ENCODE data around the gene IFNG-AS1. TPM values are rescaled to one million over a fixed set of nuclear protein-coding genes. Genes with fewer than 3 reads are reported as not detected.

Gene IFNG-AS1
- total and polyA plus RNA-seq, 7 experiments from 2014 or later, result 0.17 to 2.4 (median 1.5) TPM

DNA sequence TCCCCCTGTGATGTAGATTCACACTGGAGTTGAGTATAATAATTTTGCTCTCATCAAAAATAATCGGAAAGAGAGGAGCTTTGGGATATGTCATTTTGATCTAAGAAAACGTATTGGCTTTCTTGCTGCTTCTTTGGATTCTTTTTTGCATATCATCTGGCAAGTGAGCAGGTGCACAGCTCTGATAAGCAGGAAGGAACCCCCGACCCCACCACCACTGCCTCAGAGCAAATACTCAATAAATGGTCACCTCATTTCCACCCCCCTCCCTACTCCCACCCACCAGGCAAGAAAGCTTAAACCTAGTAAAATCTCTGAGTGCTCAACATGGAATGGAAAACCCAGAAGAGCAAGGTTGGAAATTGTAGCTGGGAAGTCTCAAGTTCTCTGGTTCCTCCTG is 49.4 kb downstream of the IFNG-AS1 start:
- Histone ChIP-seq H3K9me3 (ENCODE audit: control insufficient read depth in 2 of 3, low read length in 3 of 3) (no peaks in the 10 kb centered on the region), H3K27ac (ENCODE audit: low read depth, low read length) (no peak overlapping the region), H3K27me3 (ENCODE audit: control insufficient read depth in 2 of 2, insufficient read depth in 2 of 2, low read length in 2 of 2) (no peaks in the 10 kb centered on the region), H3K4me3 (ENCODE audit: low read length) (no peak overlapping the region), H3K36me3 (ENCODE audit: control insufficient read depth in 2 of 3, insufficient read depth in 3 of 3, low read length in 3 of 3) (no peaks in the 10 kb centered on the region), H3K4me1 (ENCODE audit: control insufficient read depth in 2 of 2, insufficient read depth in 2 of 2, low read length in 2 of 2) (peaks cover 0 to 5% of the 10 kb centered on the region in 2 donors)
- DNase-seq, result no peak
- no peak overlapping the region for H3K27ac Mint-ChIP-seq
- H3K4me1 Mint-ChIP-seq, result peaks cover 0 to 28% (median 5%) of the 10 kb centered on the region in 7 donors
- H3K27me3 Mint-ChIP-seq, result no peaks in the 10 kb centered on the region
- ATAC-seq, result no peak
- no peak overlapping the region for H3K4me3 Mint-ChIP-seq
- CTCF ChIA-PET, result interaction anchor here (1.0 to 4.7 kb wide), 5 partner anchors 10 to 278 kb away, joined by 3 to 37 read pairs (median 4); no protein-coding TSS in a partner anchor
- POLR2A ChIA-PET, result no interaction called here
- peaks cover 0 to 7% (median 0%) of the 10 kb centered on the region in 11 donors for H3K9me3 Mint-ChIP-seq
- intact Hi-C loops (cut with micrococcal nuclease), result no loop called here
- peaks cover 0 to 12% (median 0%) of the 10 kb centered on the region in 5 donors for H3K36me3 Mint-ChIP-seq

DNA sequence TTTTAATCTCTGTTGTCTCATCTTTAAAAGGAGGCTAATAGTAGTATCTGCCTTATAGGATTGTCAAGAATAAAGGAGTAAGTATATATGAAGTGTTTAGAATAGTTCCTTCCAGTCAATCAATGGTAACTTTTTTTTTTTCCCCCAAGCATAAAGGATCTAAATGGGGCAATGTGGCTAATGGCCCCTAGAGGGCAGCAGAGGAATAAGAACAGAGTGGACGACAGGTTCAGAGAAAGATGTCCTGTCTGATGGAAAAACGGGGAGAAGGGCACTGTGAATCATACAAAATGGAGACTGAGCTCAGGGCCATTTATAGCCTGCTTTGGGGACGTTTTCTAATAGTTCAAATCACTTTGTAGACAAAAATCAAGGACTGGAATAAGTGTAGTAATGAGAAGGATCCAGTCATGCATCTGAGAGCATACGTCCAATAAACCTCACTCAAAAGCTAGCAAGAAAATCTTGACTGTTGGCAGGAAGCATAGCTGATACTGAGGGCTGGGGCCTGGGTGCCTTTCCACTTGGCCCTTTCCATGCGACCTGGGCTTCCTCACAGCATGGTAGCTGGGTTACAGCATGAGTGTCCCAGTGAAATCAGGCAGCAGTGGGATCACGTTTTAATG is 51.3 kb downstream of the IFNG-AS1 start:
- H3K36me3 Mint-ChIP-seq, result peaks cover 0 to 10% (median 0%) of the 10 kb centered on the region in 5 donors
- peak; percentile 84 for ATAC-seq
- H3K4me3 Mint-ChIP-seq, result peak overlapping the region in 2 of 10 donors; percentile 13 to 33
- POLR2A ChIA-PET, result no interaction called here
- Histone ChIP-seq H3K27me3 (ENCODE audit: control insufficient read depth in 2 of 2, insufficient read depth in 2 of 2, low read length in 2 of 2) (no peaks in the 10 kb centered on the region), H3K9me3 (ENCODE audit: control insufficient read depth in 2 of 3, low read length in 3 of 3) (no peaks in the 10 kb centered on the region), H3K27ac (ENCODE audit: low read depth, low read length) (no peak overlapping the region), H3K36me3 (ENCODE audit: control insufficient read depth in 2 of 3, insufficient read depth in 3 of 3, low read length in 3 of 3) (no peaks in the 10 kb centered on the region), H3K4me3 (ENCODE audit: low read length) (no peak overlapping the region), H3K4me1 (ENCODE audit: control insufficient read depth in 2 of 2, insufficient read depth in 2 of 2, low read length in 2 of 2) (peaks cover 0 to 5% of the 10 kb centered on the region in 2 donors)
- peaks cover 0 to 3% (median 0%) of the 10 kb centered on the region in 11 donors for H3K9me3 Mint-ChIP-seq
- CTCF ChIA-PET, result interaction anchor here (0.6 to 4.7 kb wide), 23 partner anchors 8 to 1879 kb away, joined by 3 to 37 read pairs (median 4); no protein-coding TSS in a partner anchor
- intact Hi-C loops (cut with micrococcal nuclease), result loop anchor here (1.0 to 10.0 kb wide), 11 partner anchors 118 to 1214 kb away; no protein-coding TSS in a partner anchor
- H3K4me1 Mint-ChIP-seq, result peaks cover 0 to 24% (median 5%) of the 10 kb centered on the region in 7 donors
- no peak overlapping the region for H3K27ac Mint-ChIP-seq
- peak; percentile 19 to 72 (median 61) for DNase-seq
- H3K27me3 Mint-ChIP-seq, result no peaks in the 10 kb centered on the region

DNA sequence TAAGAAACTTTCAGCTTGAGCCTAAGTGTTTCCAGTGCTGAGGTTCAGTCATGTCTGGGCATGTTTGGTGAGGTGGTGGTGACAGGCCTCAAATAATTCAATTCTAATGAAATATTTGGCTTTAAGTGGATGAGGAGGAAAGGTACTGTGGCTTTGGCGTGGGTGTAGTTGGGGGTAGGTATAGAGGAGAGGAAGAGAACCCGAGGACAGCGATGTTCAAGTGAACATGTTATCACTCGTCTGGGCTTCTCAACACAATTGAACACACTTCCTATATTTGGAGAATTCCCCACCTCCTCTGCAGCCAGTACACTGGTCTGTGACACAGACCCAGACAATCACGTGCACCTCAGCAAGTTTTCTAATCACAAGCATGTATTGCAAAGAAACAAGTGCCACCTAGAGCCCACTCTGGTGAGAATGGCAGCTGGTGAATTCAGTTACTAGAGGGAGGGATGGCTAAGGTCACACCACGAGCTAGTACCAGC is 53.0 kb downstream of the IFNG-AS1 start:
- POLR2A ChIA-PET, result no interaction called here

DNA sequence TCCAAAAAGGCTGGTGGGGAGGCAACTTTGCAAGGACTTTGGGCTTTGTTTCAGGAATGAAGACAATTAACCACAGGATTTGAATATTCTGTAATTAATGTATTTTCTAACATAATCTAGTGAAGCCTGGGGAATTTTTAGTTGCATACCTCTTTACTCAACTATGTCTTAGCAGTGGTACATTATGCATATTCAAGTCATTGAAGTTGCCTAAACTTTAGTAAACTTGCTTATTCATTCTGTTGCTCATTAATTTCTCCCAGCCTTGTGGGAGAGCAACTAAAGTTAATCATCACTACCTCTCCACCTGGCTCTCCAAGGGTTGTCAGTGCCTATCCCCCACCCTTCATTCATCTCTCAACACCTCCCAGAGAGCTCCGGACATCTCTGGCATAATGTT is 54.2 kb downstream of the IFNG-AS1 start:
- Histone ChIP-seq H3K36me3 (ENCODE audit: control insufficient read depth in 2 of 3, insufficient read depth in 3 of 3, low read length in 3 of 3) (no peaks in the 10 kb centered on the region), H3K4me1 (ENCODE audit: control insufficient read depth in 2 of 2, insufficient read depth in 2 of 2, low read length in 2 of 2) (peaks cover 0 to 5% of the 10 kb centered on the region in 2 donors), H3K27me3 (ENCODE audit: control insufficient read depth in 2 of 2, insufficient read depth in 2 of 2, low read length in 2 of 2) (no peaks in the 10 kb centered on the region), H3K9me3 (ENCODE audit: control insufficient read depth in 2 of 3, low read length in 3 of 3) (no peaks in the 10 kb centered on the region), H3K27ac (ENCODE audit: low read depth, low read length) (no peak overlapping the region), H3K4me3 (ENCODE audit: low read length) (no peak overlapping the region)
- Mint-ChIP-seq H3K4me1 (peaks cover 0 to 17% (median 5%) of the 10 kb centered on the region in 7 donors), H3K27ac (no peak overlapping the region), H3K9me3 (peaks cover 0 to 9% (median 0%) of the 10 kb centered on the region in 11 donors), H3K27me3 (no peaks in the 10 kb centered on the region), H3K4me3 (no peak overlapping the region), H3K36me3 (peaks cover 0 to 18% (median 0%) of the 10 kb centered on the region in 5 donors)
- DNase-seq (no peak), ATAC-seq (no peak)
- intact Hi-C loops (cut with micrococcal nuclease), result loop anchor here (1.0 to 10.0 kb wide), 4 partner anchors 31 to 1211 kb away; no protein-coding TSS in a partner anchor
- POLR2A ChIA-PET, result no interaction called here
- CTCF ChIA-PET, result no interaction called here

More for the DNA sequence above, 53.0 kb downstream of the IFNG-AS1 start:
- Histone ChIP-seq H3K27me3 (ENCODE audit: control insufficient read depth in 2 of 2, insufficient read depth in 2 of 2, low read length in 2 of 2) (no peaks in the 10 kb centered on the region), H3K36me3 (ENCODE audit: control insufficient read depth in 2 of 3, insufficient read depth in 3 of 3, low read length in 3 of 3) (no peaks in the 10 kb centered on the region), H3K4me1 (ENCODE audit: control insufficient read depth in 2 of 2, insufficient read depth in 2 of 2, low read length in 2 of 2) (peaks cover 0 to 5% of the 10 kb centered on the region in 2 donors), H3K4me3 (ENCODE audit: low read length) (no peak overlapping the region), H3K9me3 (ENCODE audit: control insufficient read depth in 2 of 3, low read length in 3 of 3) (no peaks in the 10 kb centered on the region), H3K27ac (ENCODE audit: low read depth, low read length) (no peak overlapping the region)
- Mint-ChIP-seq H3K4me1 (peaks cover 0 to 20% (median 5%) of the 10 kb centered on the region in 7 donors), H3K27me3 (no peaks in the 10 kb centered on the region), H3K9me3 (peaks cover 0 to 7% (median 0%) of the 10 kb centered on the region in 11 donors), H3K4me3 (no peak overlapping the region), H3K27ac (peak overlapping the region in 1 of 9 donors; percentile 76), H3K36me3 (peaks cover 0 to 16% (median 0%) of the 10 kb centered on the region in 5 donors)
- no peak for DNase-seq
- peak; percentile 61 for ATAC-seq
- intact Hi-C loops (cut with micrococcal nuclease), result loop anchor here in 1 of 2 donors (5.0 to 10.0 kb wide), 3 partner anchors 135 to 1213 kb away; no protein-coding TSS in a partner anchor
- CTCF ChIA-PET, result interaction anchor here (0.8 to 4.7 kb wide), 3 partner anchors 17 to 617 kb away, joined by 3 to 37 read pairs (median 4); no protein-coding TSS in a partner anchor

DNA sequence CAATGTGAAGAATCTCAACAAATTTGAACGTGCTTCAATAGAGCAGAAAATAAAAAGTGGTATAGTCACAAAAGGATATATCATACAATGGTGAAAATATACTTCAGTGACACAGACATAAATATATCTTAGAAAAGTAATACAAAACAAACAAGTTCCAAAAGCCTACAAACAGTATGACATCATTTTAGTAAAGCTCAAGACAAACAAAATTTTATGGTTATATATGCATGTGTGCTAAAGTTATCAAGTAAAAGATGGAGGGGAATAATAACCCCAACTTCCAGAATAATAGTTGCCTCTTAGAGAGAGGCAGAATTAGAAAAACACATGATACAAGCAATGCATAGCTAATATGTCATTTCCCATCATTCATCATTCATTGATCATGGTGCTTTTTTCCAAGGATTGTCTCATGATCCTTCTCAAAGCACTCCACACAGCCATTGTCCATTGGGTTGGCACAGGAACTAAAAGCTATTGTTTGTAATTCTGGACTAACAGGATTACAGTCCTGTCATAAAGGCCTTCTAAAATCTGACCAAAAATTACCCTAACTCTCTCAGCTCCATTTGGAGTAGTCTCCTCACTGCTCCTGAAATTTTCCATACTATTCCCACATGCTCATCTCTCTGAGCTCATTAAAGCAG is 59.5 kb downstream of the IFNG-AS1 start:
- Mint-ChIP-seq H3K27ac (no peak overlapping the region), H3K36me3 (peaks cover 0 to 17% (median 0%) of the 10 kb centered on the region in 5 donors), H3K27me3 (peaks cover 0 to 2% (median 0%) of the 10 kb centered on the region in 5 donors), H3K4me1 (no peaks in the 10 kb centered on the region), H3K4me3 (no peak overlapping the region), H3K9me3 (peaks cover 0 to 12% (median 0%) of the 10 kb centered on the region in 11 donors)
- Histone ChIP-seq H3K36me3 (ENCODE audit: control insufficient read depth in 2 of 3, insufficient read depth in 3 of 3, low read length in 3 of 3) (no peaks in the 10 kb centered on the region), H3K4me3 (ENCODE audit: low read length) (no peak overlapping the region), H3K27me3 (ENCODE audit: control insufficient read depth in 2 of 2, insufficient read depth in 2 of 2, low read length in 2 of 2) (no peaks in the 10 kb centered on the region), H3K27ac (ENCODE audit: low read depth, low read length) (no peak overlapping the region), H3K9me3 (ENCODE audit: control insufficient read depth in 2 of 3, low read length in 3 of 3) (no peaks in the 10 kb centered on the region), H3K4me1 (ENCODE audit: control insufficient read depth in 2 of 2, insufficient read depth in 2 of 2, low read length in 2 of 2) (no peaks in the 10 kb centered on the region)
- ATAC-seq (no peak), DNase-seq (no peak)
- CTCF ChIA-PET, result interaction anchor here (0.6 to 1.2 kb wide), 2 partner anchors 8 to 10 kb away, joined by 4 read pairs; no protein-coding TSS in a partner anchor
- POLR2A ChIA-PET, result no interaction called here
- intact Hi-C loops (cut with micrococcal nuclease), result loop anchor here in 1 of 2 donors (10.0 kb wide), 1 partner anchor 1206 kb away; no protein-coding TSS in a partner anchor

DNA sequence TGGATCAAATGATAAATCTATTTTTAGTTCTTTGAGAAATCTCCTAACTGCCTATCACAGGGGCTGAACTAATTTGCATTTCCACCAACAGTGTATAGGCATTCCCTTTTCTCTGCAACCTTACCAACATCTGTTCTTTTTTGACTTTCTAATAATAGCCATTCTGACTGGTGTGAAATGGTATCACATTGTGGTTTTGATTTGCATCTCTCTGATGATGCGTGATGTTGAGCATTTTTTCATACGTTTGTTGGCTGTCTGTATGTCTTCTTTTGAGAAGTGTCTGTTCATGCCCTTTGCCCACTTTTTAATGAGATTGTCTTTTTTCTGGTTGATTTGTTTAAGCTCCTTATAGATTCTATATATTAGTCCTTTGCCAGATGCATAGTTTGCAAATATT is 67.1 kb downstream of the IFNG-AS1 start:
- H3K27me3 Mint-ChIP-seq, result peaks cover 0 to 3% (median 0%) of the 10 kb centered on the region in 5 donors
- Histone ChIP-seq H3K4me3 (ENCODE audit: low read length) (no peak overlapping the region), H3K27ac (ENCODE audit: low read depth, low read length) (no peak overlapping the region), H3K36me3 (ENCODE audit: control insufficient read depth in 2 of 3, insufficient read depth in 3 of 3, low read length in 3 of 3) (no peaks in the 10 kb centered on the region), H3K4me1 (ENCODE audit: control insufficient read depth in 2 of 2, insufficient read depth in 2 of 2, low read length in 2 of 2) (no peaks in the 10 kb centered on the region), H3K27me3 (ENCODE audit: control insufficient read depth in 2 of 2, insufficient read depth in 2 of 2, low read length in 2 of 2) (no peaks in the 10 kb centered on the region), H3K9me3 (ENCODE audit: control insufficient read depth in 2 of 3, low read length in 3 of 3) (no peaks in the 10 kb centered on the region)
- no peaks in the 10 kb centered on the region for H3K4me1 Mint-ChIP-seq
- ChIA-PET CTCF (no interaction called here), POLR2A (no interaction called here)
- H3K9me3 Mint-ChIP-seq, result peaks cover 6 to 47% (median 24%) of the 10 kb centered on the region in 11 donors
- intact Hi-C loops (cut with micrococcal nuclease), result no loop called here
- H3K27ac Mint-ChIP-seq, result no peak overlapping the region
- no peak overlapping the region for H3K4me3 Mint-ChIP-seq
- ATAC-seq (no peak), DNase-seq (no peak)
- H3K36me3 Mint-ChIP-seq, result peaks cover 0 to 17% (median 8%) of the 10 kb centered on the region in 5 donors
